ENCODE measurements around the gene CLEC4E.

DNA sequence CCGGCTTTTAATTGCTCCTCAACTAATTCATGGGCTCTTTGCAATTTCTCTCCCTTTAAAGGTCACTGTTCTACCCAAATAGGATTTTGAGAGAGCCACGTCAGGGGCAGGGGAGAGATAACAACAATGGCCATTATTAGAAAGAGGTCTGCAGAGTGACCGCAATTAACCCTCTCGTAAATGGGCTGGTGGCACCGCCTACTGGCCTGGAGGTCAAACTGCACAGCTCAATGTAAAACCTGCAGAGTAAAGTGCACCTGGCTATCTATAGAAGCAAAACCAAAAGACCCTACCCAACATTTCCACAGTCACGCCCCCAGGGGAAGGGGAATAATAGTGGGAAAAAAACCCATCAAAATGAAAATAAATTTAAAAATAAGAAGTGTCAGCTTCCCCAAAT, 21.6 kb upstream of the CLEC4E start:
- TF ChIP-seq CTCF (IDR thresholded peaks at IDR 0.05): no peak
- no peak for TF ChIP-seq POLR2A (IDR thresholded peaks at IDR 0.05)

Data from esophagus squamous epithelium (tissue), 4 donors.